GM18499 (cell line): ENCODE results near the gene KMT5C.

Experiments
- ATAC-seq: cut with Tn5 transposase; IDR thresholded peaks from one replicate; pipeline ENCODE4 v1.9.1; 2021; ENCODE audit warnings: moderate number of reproducible peaks; ENCODE audit not compliant: insufficient read depth, unreplicated experiment

KMT5C gene

GRCh38 chr19:55383279-55384130 is 43.8 kb downstream of the KMT5C start:
- no peak for ATAC-seq

- no peak for ATAC-seq
Measured at GRCh38 chr19:55384131-55384919, 44.6 kb downstream of the KMT5C start, which contains the start of gene TMEM238. TSS of gene TMEM238 (minus strand) at chr19:55384292. CDS start at chr19:55384259, 33 bp downstream.

GRCh38 chr19:55384920-55385723 is 45.4 kb downstream of the KMT5C start:
- ATAC-seq: peak; percentile 26

GRCh38 chr19:55385724-55386492 is 46.2 kb downstream of the KMT5C start, which contains the start of gene RPL28:
TSS of gene RPL28 (plus strand) at chr19:55385932. CDS start at chr19:55386358, 426 bp downstream.
- ATAC-seq: peak; percentile 64

- no peak for ATAC-seq
Measured at GRCh38 chr19:55386493-55386971, 46.9 kb downstream of the KMT5C start.

GRCh38 chr19:55387736-55388497 is 48.2 kb downstream of the KMT5C start:
- no peak for ATAC-seq

GRCh38 chr19:55389386-55390317 is 50.0 kb downstream of the KMT5C start:
- ATAC-seq: no peak

- no peak for ATAC-seq
Measured at GRCh38 chr19:55390461-55390880, 50.8 kb downstream of the KMT5C start.

GRCh38 chr19:55391191-55391670 is 51.6 kb downstream of the KMT5C start:
- no peak for ATAC-seq

- no peak for ATAC-seq
Measured at GRCh38 chr19:55391702-55392615, 52.3 kb downstream of the KMT5C start.

- no peak for ATAC-seq
Measured at GRCh38 chr19:55392820-55393761, 53.4 kb downstream of the KMT5C start.
